GM19240 (cell line): ENCODE results near the gene MACROD1.

Experiments used
- DNase-seq: peaks from one replicate; pipeline ENCODE4 v3.0.0; 2011; ENCODE audit warnings: low spot score; ENCODE audit not compliant: insufficient read length

The MACROD1 gene

DNA sequence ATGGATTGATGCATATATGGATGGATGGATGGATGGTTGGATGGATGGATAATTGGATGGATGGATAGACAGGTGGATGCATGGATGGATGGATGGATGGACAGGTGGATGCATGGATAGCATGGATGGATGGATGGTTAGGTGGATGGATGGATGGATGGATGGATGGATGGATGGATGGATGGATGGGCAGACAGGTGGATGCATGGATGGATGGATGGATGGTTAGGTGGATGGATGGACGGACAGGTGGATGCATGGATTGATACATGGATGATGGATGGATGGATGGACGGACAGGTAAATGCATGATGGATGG is 52.5 kb downstream of the MACROD1 start:
- no peak for DNase-seq

- DNase-seq = no peak
These were observed 53.0 kb downstream of the MACROD1 start for GRCh38 chr11:64112771-64113461.

GRCh38 chr11:64110465-64111375 is 55.2 kb downstream of the MACROD1 start:
- DNase-seq = no peak

- no peak for DNase-seq
These were observed 56.6 kb downstream of the MACROD1 start for GRCh38 chr11:64109332-64109731.

GRCh38 chr11:64107303-64107702 is 58.6 kb downstream of the MACROD1 start:
- DNase-seq = no peak

DNA sequence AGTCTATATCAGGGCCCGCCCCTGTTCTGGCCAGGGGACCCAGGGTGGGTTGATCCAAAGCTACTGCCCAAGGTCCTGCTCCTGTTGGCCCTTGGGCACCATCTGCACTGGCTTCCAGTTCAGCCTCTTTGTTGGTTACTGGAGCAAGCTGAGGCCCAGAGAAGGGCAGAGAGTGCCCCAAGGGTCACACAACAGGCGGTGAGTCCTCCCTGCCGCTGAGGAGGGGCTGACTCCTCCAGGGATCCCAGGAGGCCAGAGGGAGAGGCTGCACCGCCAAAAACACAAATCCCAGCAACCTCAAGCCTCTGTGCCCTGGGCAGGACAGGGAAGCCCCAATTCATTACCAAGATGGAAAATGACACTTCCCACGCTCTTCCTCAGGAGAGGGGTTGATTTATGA is 61.3 kb downstream of the MACROD1 start:
- DNase-seq = no peak

DNA sequence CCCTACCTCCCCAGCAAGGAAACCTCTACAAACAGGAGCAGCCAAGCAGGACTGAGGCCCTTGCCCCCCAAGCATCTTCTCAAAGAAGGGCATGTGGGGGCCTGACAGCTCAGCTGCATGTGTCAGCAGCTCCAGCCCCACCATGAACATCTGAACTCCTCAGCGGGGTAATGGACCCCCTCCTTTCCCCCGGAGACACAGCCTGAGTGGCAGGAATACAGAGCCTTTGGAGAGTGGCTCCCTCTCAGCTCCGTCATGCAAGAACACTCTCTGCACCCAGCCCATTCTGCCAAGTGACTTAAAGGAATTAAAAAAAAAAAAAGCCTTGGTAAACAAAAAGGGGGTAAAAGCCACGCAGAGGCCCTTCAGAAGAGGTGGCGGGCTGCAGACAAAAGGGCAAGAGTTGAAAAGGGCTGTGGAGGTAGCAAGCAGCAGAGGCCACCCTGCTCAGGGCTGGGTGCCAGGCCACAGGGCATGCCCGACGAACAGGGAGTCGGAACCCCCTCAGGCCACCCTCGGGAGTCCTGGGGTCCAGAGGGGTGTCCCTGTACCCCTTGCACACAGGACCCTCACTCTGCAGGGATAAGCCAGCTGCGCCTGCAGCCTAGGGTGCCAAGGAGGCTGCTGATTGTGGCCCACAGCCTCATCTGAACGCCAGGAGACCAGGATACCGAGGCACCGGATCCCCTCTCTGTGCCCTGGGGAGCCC is 62.5 kb downstream of the MACROD1 start:
- no peak for DNase-seq

DNA sequence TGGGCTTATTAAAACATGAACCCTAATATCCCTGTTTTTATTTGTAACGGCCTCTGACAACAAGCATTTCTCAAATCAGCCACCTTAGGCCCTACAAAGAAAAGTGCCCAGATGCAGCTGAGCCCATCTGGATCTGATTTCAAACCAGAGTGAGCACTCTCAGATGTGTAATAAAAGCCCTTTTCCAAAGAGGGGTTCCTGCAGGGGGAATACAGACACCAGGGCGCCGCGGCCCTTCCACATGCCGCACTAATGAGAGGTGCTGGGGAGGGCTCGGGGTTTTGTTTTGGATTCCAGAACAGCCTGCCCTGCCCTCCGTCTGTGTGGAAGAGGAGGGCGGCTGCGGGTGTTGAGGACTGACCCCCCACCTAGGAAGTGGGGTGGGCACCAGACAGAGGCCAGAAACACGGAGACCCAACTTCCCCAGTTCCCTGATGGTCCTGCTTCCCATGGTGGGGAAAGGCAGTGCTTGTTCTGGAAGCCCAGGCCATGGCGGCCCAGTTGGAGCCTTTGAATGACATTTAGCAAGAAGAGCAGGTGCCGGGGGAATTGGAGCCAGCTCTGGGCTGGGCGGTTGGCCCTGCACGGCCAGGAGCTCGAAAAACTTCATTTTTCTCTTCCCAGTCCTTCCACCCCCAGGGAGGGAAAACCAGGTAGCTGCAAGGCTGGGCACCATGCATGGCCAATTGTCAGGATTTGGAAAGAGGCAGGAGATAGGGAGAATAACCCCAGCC is 63.7 kb downstream of the MACROD1 start:
- no peak for DNase-seq

- DNase-seq = no peak
These were observed 64.5 kb downstream of the MACROD1 start for GRCh38 chr11:64101461-64101860.

DNA sequence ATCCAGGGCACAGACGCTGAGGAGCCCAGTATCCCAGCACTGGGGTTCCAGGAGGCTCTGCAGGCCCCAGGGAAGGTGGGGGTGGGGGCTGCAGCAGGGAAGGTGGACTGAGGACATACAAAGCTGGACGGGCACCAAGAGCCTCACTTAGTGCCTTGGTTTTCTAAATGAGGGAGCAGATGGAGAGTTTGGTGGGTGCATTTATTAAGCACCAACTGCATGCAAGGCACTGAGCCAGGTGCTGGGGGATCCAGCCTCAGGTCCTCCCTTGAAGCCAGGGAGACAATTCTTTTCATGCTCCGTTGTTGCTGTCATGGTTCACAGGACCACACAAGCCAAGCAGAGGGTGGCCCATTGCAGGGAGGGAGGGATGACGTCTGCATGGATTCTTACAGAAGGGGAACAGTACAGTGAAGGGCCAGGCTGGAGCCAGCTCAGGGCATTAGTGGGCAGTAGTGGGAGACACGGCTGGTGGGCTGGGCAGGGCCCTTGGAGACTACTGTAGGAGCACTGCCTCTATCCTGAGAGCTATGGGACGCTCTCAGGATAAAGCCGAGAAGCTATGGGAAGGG is 65.0 kb downstream of the MACROD1 start:
- DNase-seq = no peak

- DNase-seq = peak; percentile 57
These were observed 65.6 kb downstream of the MACROD1 start for GRCh38 chr11:64100360-64100759.

DNA sequence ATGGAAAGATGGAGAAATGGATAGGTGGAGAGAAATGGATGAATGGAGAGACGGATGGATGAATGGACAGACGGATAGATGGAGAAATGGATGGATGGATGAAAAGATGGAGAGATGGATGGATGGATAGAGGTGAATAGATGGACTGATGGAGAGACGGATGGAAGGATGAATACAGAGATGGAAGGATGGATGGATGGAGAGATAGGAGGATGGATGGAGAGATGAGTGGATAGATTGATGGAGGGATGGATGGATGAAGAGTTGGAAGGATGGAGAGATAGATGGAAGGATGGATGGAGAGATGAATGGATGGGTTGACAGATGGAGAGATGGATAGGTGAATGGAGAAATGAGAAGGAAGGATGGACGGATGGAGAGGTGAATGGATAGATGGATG is 66.5 kb downstream of the MACROD1 start:
- DNase-seq = no peak

GRCh38 chr11:64098318-64098831 is 67.5 kb downstream of the MACROD1 start:
- no peak for DNase-seq

- no peak for DNase-seq
These were observed 68.2 kb downstream of the MACROD1 start for GRCh38 chr11:64097468-64098317.

GRCh38 chr11:64096835-64097234 is 69.1 kb downstream of the MACROD1 start:
- DNase-seq = no peak

GRCh38 chr11:64095949-64096348 is 70.0 kb downstream of the MACROD1 start:
- no peak for DNase-seq

DNA sequence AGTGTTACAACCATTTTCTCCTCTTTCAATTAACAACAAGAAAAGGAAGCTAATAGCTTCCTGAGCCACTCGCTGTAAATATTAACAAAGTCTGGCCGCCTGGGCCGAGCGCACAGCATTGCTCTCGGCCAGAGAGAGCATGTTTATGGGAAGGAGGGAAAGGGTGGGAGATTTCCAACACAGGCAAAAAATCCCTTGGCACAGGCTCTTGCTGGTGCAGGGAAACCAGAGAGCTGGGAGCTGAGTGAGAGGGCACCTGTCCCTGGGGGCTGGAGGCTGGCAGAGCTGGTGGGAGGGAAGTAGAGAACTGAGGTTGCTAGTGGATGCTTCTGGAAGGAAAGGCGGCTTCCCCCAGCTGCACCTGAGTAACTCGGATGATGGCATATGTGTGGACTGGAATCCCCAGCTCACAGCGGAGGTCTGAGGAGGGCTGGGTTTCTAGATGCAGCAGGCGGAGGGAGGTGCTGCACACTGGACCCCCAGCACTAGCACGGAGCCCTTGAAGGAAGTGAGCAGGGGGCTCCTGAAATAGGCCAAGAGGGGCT is 70.6 kb downstream of the MACROD1 start:
- no peak for DNase-seq

GRCh38 chr11:64094463-64095260 is 71.3 kb downstream of the MACROD1 start:
- no peak for DNase-seq
